Endothelial cell of umbilical vein (primary cell): ENCODE results near the gene TMEM135. TPM values are rescaled to one million over a fixed set of nuclear protein-coding genes. Genes with fewer than 3 reads are reported as not detected.

Source experiments
- BruUV-seq: library from RNA; stranded (reverse); fragments of 400-500 nt; replicated peaks from 2 replicates; lab custom pipeline; 2021; lab: Mats Ljungman, UMichigan
- CTCF ChIA-PET: fragments of 300-600, 350-600 bp; sonication (Branson Sonifier 250); formaldehyde crosslinking; loops from one replicate; lab custom pipeline; 2021; ENCODE audit warnings: antibody characterized with exemption, inconsistent platforms; lab: Charles Lee
- POLR2A ChIA-PET: fragments of 300-600, 350-600 bp; sonication (Branson Sonifier 250); formaldehyde crosslinking; loops from one replicate; lab custom pipeline; 2021; ENCODE audit warnings: antibody characterized with exemption, inconsistent platforms; lab: Charles Lee
- DNase-seq: peaks from one replicate; pipeline ENCODE4 v3.0.0-alpha.2; 2011; ENCODE audit warnings: low read depth, low spot score
- FAIRE-seq: peaks from 2 replicates; lab custom pipeline; 2011; peaks lifted over from hg19 to GRCh38; lab: Jason Lieb, UNC
- H2AFZ ChIP-seq: 2 replicates; pipeline ENCODE4 v1.6.0; 2012; ENCODE audit warnings: low read depth, low read length, control low read depth, inconsistent platforms
- H3K27ac ChIP-seq: 2 replicates; pipeline ENCODE4 v1.5.1; 2011; ENCODE audit warnings: low read depth, mild to moderate bottlenecking, control low read depth, low read length, moderate library complexity; ENCODE audit not compliant: insufficient read depth
- H3K27me3 ChIP-seq, 2 experiments: 2 replicates each; pipeline versions ENCODE4 v1.6.0 to v1.6.1; 2011; ENCODE audit warnings: low read length in 2 of 2, mixed read lengths in 1 of 2; ENCODE audit not compliant: control insufficient read depth in 2 of 2, insufficient read depth in 2 of 2
- H3K36me3 ChIP-seq, 2 experiments: 2 replicates in 1 of 2; 3 replicates in 1 of 2; pipeline ENCODE4 v1.5.1; 2011; ENCODE audit warnings: low read length in 2 of 2, mild to moderate bottlenecking in 1 of 2, moderate library complexity in 1 of 2; ENCODE audit not compliant: control insufficient read depth in 2 of 2, insufficient read depth in 2 of 2; ENCODE audit errors: extremely low read depth in 1 of 2
- H3K4me1 ChIP-seq: 3 replicates; pipeline ENCODE4 v1.5.1; 2011; ENCODE audit warnings: mild to moderate bottlenecking, low read length; ENCODE audit not compliant: control insufficient read depth, insufficient read depth; ENCODE audit errors: extremely low read depth
- H3K4me2 ChIP-seq: 2 replicates; pipeline ENCODE4 v1.6.1; 2011; ENCODE audit warnings: low read length, control low read depth, mixed read lengths; ENCODE audit not compliant: insufficient read depth
- H3K4me3 ChIP-seq, 3 experiments: fragments of 200-600 bp in 1 of 3; sonication (generic), shearing (Covaris generic) in 1 of 3; replicated peaks in 1 of 3; 2 replicates each; pipeline ENCODE4 v1.5.1; 2011 to 2016; ENCODE audit warnings: control low read depth in 3 of 3, low read length in 3 of 3, mild to moderate bottlenecking in 2 of 3, inconsistent platforms in 1 of 3, low read depth in 1 of 3, moderate library complexity in 1 of 3; ENCODE audit not compliant: insufficient read depth in 1 of 3
- H3K79me2 ChIP-seq: 2 replicates; pipeline ENCODE4 v1.6.0; 2012; ENCODE audit warnings: low read length, inconsistent platforms; ENCODE audit not compliant: control insufficient read depth, insufficient read depth
- H3K9ac ChIP-seq: replicated peaks from 2 replicates; pipeline ENCODE3; 2011; ENCODE audit warnings: low read length, control low read depth; ENCODE audit not compliant: insufficient read depth; ENCODE audit errors: extremely low read depth
- H3K9me1 ChIP-seq: replicated peaks from 3 replicates; pipeline ENCODE4 v1.6.0; 2011; ENCODE audit warnings: mild to moderate bottlenecking, low read length; ENCODE audit not compliant: control insufficient read depth, insufficient read depth; ENCODE audit errors: extremely low read depth
- H3K9me3 ChIP-seq: replicated peaks from 2 replicates; pipeline ENCODE4 v1.5.1; 2012; ENCODE audit warnings: low read length, inconsistent platforms; ENCODE audit not compliant: control insufficient read depth, insufficient read depth
- H4K20me1 ChIP-seq: replicated peaks from 2 replicates; pipeline ENCODE3; 2011; ENCODE audit warnings: mild to moderate bottlenecking, low read length; ENCODE audit not compliant: control insufficient read depth, insufficient read depth; ENCODE audit errors: extremely low read depth
- EZH2 ChIP-seq: IDR thresholded peaks from 2 replicates; pipeline ENCODE4 v1.6.1; 2012; ENCODE audit warnings: borderline replicate concordance, low read depth, mild to moderate bottlenecking, moderate library complexity, low read length, inconsistent platforms; ENCODE audit not compliant: severe bottlenecking
- FOS ChIP-seq: IDR thresholded peaks from 2 replicates; pipeline ENCODE4 v1.6.1; 2011; ENCODE audit warnings: mild to moderate bottlenecking, low read length, moderate library complexity, borderline replicate concordance; ENCODE audit not compliant: insufficient read depth
- GATA2 ChIP-seq: IDR thresholded peaks from 2 replicates; pipeline ENCODE4 v1.7.0; 2011; ENCODE audit warnings: low read depth, mild to moderate bottlenecking, moderate library complexity, mixed read lengths, low read length; ENCODE audit not compliant: insufficient read length, insufficient read depth
- JUN ChIP-seq: IDR thresholded peaks from 2 replicates; pipeline ENCODE4 v1.6.1; 2011; ENCODE audit warnings: borderline replicate concordance, low read depth; ENCODE audit not compliant: insufficient read length, insufficient read depth
- MYC ChIP-seq: IDR thresholded peaks from one replicate; pipeline ENCODE4 v1.6.1; 2011; ENCODE audit warnings: mild to moderate bottlenecking, low read depth, low read length
- POLR2A ChIP-seq: IDR thresholded peaks from 2 replicates; pipeline ENCODE4 v1.6.1; 2012; ENCODE audit warnings: low read depth, mild to moderate bottlenecking, control low read depth, low read length
- POLR2AphosphoS5 ChIP-seq: IDR thresholded peaks from 2 replicates; pipeline ENCODE4 v1.6.1; 2012; ENCODE audit warnings: low read depth, mild to moderate bottlenecking, control low read depth, low read length, moderate library complexity; ENCODE audit not compliant: insufficient read depth
- dilution Hi-C: fragments of 300-500 bp; cut with MboI; formaldehyde crosslinking; loops from one replicate; pipeline ENCODE4 v1.15.0; 2019; ENCODE audit warnings: low sequenced_read_pairs; ENCODE audit not compliant: extremely low pct_ligation_motif_present
- intact Hi-C: fragments of 100-400 bp; cut with micrococcal nuclease; formaldehyde crosslinking; loops from one replicate; pipeline ENCODE4 v1.10.0; 2022
- polyA plus RNA-seq, 4 experiments: library from polyadenylated mRNA; depleted of rRNA in 3 of 4; stranded (reverse) in 3 of 4; unstranded in 1 of 4; fragments of >200 nt; gene quantifications; 2 replicates each; pipeline versions ENCODE4 v1.2.1 to v1.2.3, GENCODE V29; 2011 to 2012; ENCODE audit warnings: missing spikeins in 1 of 4
- total RNA-seq: library from RNA; stranded (reverse); gene quantifications from 2 replicates; pipeline ENCODE4 v1.2.3, GENCODE V29; 2021
- TF ChIP-seq, protein P1 (sequence below): IDR thresholded peaks from 2 replicates; pipeline ENCODE4 v1.6.1; 2011; ENCODE audit not compliant: insufficient read depth, insufficient read length
- TF ChIP-seq, protein P2 (sequence below), 2 donors: IDR thresholded peaks; 1 replicate in 1 of 2; 2 replicates in 1 of 2; pipeline ENCODE4 v1.5.1; 2011; ENCODE audit warnings: low read length in 2 of 2, mild to moderate bottlenecking in 2 of 2, moderate library complexity in 2 of 2, control low read depth in 1 of 2, inconsistent platforms in 1 of 2, low read depth in 1 of 2; ENCODE audit not compliant: insufficient read depth in 1 of 2; ENCODE audit errors: extremely low read depth in 1 of 2

TMEM135 gene
- total and polyA plus RNA-seq, 2 donors (not counting 3 experiments of a cell fraction or from before 2014, with no cell fraction given), result 12.3 to 33.2 TPM

DNA sequence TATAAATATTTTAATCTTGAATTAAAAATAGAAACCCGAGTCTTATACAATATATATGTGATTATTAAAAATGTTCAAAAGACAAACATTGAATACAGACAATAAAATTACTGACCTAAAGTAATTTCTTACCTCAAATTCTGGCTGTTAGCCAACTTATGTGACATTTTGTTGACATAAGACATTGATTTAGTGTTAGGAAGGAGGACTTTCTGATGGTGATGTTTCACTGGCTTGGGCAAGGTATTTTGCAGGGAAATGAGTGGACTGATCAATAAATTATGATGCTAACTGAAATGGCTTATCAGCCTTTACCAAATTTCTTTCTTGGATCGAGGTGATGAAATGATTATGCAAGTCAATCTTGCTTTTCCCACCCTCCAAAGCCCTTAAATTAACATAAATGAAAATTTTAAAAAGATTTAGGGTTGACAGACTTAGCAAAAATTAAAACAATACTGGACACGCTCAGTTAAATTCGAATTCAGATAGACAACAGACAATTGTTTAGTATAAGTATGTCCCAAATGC lies 49.3 kb upstream of the TMEM135 start:
- H2AFZ ChIP-seq, result no peak overlapping the region
- no peak overlapping the region for H3K27ac ChIP-seq
- ChIA-PET CTCF (interaction anchor here (1.1 kb wide), 1 partner anchor 49 kb away, joined by 3 read pairs; no protein-coding TSS in a partner anchor), POLR2A (no interaction called here)
- no peak overlapping the region for H3K9ac ChIP-seq
- peaks cover 9% of the 10 kb centered on the region for H3K4me1 ChIP-seq
- no peaks in the 10 kb centered on the region for H4K20me1 ChIP-seq
- dilution Hi-C loops, result no loop called here
- intact Hi-C loops, result no loop called here
- BruUV-seq, result no TSS peak
- no peak for DNase-seq
- no peak overlapping the region for H3K4me2 ChIP-seq
- H3K9me1 ChIP-seq, result no peaks in the 10 kb centered on the region
- H3K79me2 ChIP-seq, result no peaks in the 10 kb centered on the region
- no peak overlapping the region for H3K4me3 ChIP-seq
- no peak for TF ChIP-seq POLR2A
- TF ChIP-seq JUN, result no peak
- TF ChIP-seq EZH2, result no peak
- no peaks in the 10 kb centered on the region for H3K36me3 ChIP-seq
- no peak for FAIRE-seq
- H3K9me3 ChIP-seq, result no peaks in the 10 kb centered on the region
- H3K27me3 ChIP-seq, result no peaks in the 10 kb centered on the region

DNA sequence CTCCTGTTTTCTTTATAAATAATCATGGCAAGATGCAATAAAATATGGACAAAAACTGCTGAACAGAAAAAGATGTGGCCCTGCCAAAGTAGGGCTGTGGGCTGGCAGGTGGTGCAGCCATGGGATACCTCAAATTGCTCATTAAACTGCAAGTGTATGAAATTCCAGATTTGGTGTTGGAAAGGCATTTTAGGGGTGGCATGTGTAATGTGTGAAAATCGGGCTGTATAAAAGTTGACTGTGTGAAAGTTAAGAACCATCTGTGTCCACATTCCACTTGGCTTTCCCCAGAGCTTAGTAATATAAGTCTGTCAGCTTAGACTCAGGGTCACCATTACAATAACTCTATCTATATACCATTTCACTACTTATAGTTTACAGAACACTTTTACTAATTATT lies 47.7 kb upstream of the TMEM135 start:
- no peak for TF ChIP-seq POLR2A
- TF ChIP-seq, protein P1, sequence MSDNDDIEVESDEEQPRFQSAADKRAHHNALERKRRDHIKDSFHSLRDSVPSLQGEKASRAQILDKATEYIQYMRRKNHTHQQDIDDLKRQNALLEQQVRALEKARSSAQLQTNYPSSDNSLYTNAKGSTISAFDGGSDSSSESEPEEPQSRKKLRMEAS, result no peak
- no peak for TF ChIP-seq FOS
- TF ChIP-seq, protein P2, sequence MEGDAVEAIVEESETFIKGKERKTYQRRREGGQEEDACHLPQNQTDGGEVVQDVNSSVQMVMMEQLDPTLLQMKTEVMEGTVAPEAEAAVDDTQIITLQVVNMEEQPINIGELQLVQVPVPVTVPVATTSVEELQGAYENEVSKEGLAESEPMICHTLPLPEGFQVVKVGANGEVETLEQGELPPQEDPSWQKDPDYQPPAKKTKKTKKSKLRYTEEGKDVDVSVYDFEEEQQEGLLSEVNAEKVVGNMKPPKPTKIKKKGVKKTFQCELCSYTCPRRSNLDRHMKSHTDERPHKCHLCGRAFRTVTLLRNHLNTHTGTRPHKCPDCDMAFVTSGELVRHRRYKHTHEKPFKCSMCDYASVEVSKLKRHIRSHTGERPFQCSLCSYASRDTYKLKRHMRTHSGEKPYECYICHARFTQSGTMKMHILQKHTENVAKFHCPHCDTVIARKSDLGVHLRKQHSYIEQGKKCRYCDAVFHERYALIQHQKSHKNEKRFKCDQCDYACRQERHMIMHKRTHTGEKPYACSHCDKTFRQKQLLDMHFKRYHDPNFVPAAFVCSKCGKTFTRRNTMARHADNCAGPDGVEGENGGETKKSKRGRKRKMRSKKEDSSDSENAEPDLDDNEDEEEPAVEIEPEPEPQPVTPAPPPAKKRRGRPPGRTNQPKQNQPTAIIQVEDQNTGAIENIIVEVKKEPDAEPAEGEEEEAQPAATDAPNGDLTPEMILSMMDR (IDR thresholded peaks at IDR 0.05; ENCODE audit: extremely low read depth in 1 of 2, insufficient read depth in 1 of 2, low read depth in 1 of 2, low read length in 2 of 2), result no peak
- TF ChIP-seq GATA2, result no peak
- no peak for TF ChIP-seq JUN
- TF ChIP-seq EZH2, result no peak
- TF ChIP-seq MYC, result no peak
- no peak for TF ChIP-seq POLR2AphosphoS5
- Histone ChIP-seq H3K9me3 (no peaks in the 10 kb centered on the region), H3K36me3 (no peaks in the 10 kb centered on the region), H3K27me3 (no peaks in the 10 kb centered on the region), H3K27ac (no peak overlapping the region), H3K4me2 (no peak overlapping the region), H3K9me1 (no peaks in the 10 kb centered on the region), H3K9ac (no peak overlapping the region), H3K4me3 (no peak overlapping the region), H4K20me1 (no peaks in the 10 kb centered on the region), H3K4me1 (peaks cover 10% of the 10 kb centered on the region), H2AFZ (no peak overlapping the region), H3K79me2 (no peaks in the 10 kb centered on the region)
- ChIA-PET POLR2A (no interaction called here), CTCF (interaction anchor here (0.7 to 1.0 kb wide), 2 partner anchors 10 to 15 kb away, joined by 3 read pairs; no protein-coding TSS in a partner anchor)
- dilution Hi-C loops (no loop called here), intact Hi-C loops (no loop called here)
- FAIRE-seq (no peak), DNase-seq (no peak)
- BruUV-seq, result no TSS peak
